GM12878 (cell line): ENCODE results near the gene TMEM132D. TPM values are rescaled to one million over a fixed set of nuclear protein-coding genes. Genes with fewer than 3 reads are reported as not detected.

ENCODE experiments used
- NBN ChIP-seq: fragments of 450-650 bp; IDR thresholded peaks from 2 replicates; pipeline ENCODE4 v1.6.1; 2016
- NFIC ChIP-seq: IDR thresholded peaks from 2 replicates; pipeline ENCODE4 v1.6.1; 2012; ENCODE audit warnings: low read depth, mild to moderate bottlenecking, inconsistent platforms, low read length, moderate library complexity
- RB1 ChIP-seq: fragments of 450-650 bp; formaldehyde crosslinking; IDR thresholded peaks from 2 replicates; pipeline ENCODE4 v1.6.1; 2017; ENCODE audit warnings: mild to moderate bottlenecking, borderline replicate concordance
- RELA ChIP-seq: fragments of 450-650 bp; IDR thresholded peaks from 2 replicates; pipeline ENCODE4 v1.8.0; 2014; ENCODE audit warnings: borderline replicate concordance; ENCODE audit not compliant: partially characterized antibody
- RFX5 ChIP-seq: IDR thresholded peaks from 2 replicates; pipeline ENCODE4 v1.6.1; 2011; ENCODE audit warnings: low read depth, low read length, improper control_type of control experiment
- SMAD5 ChIP-seq: IDR thresholded peaks from 2 replicates; pipeline ENCODE4 v1.6.1; 2016; ENCODE audit warnings: antibody characterized with exemption, low read depth
- SUZ12 ChIP-seq: fragments of 200-600 bp; sonication (generic); IDR thresholded peaks from one replicate; pipeline ENCODE4 v1.6.1; 2018; ENCODE audit warnings: antibody characterized with exemption, mild to moderate bottlenecking; ENCODE audit not compliant: unreplicated experiment
- YBX1 ChIP-seq: fragments of 450-650 bp; IDR thresholded peaks from 2 replicates; pipeline ENCODE4 v1.6.1; 2016; ENCODE audit warnings: antibody characterized with exemption
- polyA plus RNA-seq, 11 experiments: library from polyadenylated mRNA; depleted of rRNA in 4 of 11; unstranded in 6 of 11; stranded (reverse) in 5 of 11; fragments of >200 nt; fragmentation: Nextera tagmentation in 4 of 11; fragmentation: Illumina TruSeq in 1 of 11; extraction: Ambion mirVana in 4 of 11; extraction: Trizol in 1 of 11; gene quantifications; 1 replicate in 1 of 11; 2 replicates in 10 of 11; pipeline versions ENCODE4 v1.2.1 to v1.2.3, GENCODE V29; 2011 to 2016; ENCODE audit warnings: inconsistent platforms in 2 of 11, missing spikeins in 2 of 11, low read depth in 1 of 11
- total RNA-seq, 4 experiments: library from RNA; depleted of rRNA in 3 of 4; stranded (reverse); fragments of >200 nt in 3 of 4; fragmentation: Illumina TruSeq in 1 of 4; extraction: Trizol in 1 of 4; gene quantifications; 2 replicates each; pipeline versions ENCODE4 v1.2.1 to v1.2.3, GENCODE V29; 2013 to 2021
- TF ChIP-seq, protein P1 (sequence below): fragments of 450-650 bp; formaldehyde crosslinking; IDR thresholded peaks from 2 replicates; pipeline ENCODE4 v1.4.0; 2020; ENCODE audit warnings: mild to moderate bottlenecking, moderate library complexity
- TF ChIP-seq, protein P2 (sequence below): fragments of 450-650 bp; formaldehyde crosslinking; IDR thresholded peaks from 2 replicates; pipeline ENCODE4 v1.5.0; 2022; ENCODE audit warnings: mild to moderate bottlenecking, missing genetic modification characterization

TMEM132D gene
- total and polyA plus RNA-seq, 10 of the 15 experiments (the other 5 are each of a cell fraction or from before 2014, with no cell fraction given) = under 0.01 to 0.12 (median 0.02) TPM; not detected in 3

DNA sequence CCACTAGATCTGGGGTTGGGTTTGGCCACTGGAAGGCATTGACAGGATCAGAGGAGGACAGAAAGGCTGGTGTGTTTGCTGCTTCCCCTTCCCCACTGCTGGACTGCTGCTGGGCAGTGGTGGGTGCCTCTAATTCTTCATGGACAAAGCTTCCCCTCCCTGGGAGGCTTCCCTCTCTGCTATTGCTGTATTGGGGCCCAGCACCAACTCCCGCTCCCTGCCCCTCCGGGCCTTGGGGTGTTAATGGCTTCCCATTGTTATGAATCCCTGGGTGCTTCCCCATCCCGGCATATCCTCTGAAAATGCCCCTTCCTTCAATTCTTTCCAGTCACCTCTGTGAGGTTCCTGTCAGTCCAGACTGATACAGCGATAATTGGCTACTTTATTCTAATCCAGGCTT, 740.4 kb downstream of the TMEM132D start (continued):
- TF ChIP-seq RELA (no peak), RB1 (no peak), SMAD5 (no peak), NFIC (no peak), YBX1 (no peak), NBN (no peak), SUZ12 (no peak), RFX5 (no peak)
- TF ChIP-seq, protein P1, sequence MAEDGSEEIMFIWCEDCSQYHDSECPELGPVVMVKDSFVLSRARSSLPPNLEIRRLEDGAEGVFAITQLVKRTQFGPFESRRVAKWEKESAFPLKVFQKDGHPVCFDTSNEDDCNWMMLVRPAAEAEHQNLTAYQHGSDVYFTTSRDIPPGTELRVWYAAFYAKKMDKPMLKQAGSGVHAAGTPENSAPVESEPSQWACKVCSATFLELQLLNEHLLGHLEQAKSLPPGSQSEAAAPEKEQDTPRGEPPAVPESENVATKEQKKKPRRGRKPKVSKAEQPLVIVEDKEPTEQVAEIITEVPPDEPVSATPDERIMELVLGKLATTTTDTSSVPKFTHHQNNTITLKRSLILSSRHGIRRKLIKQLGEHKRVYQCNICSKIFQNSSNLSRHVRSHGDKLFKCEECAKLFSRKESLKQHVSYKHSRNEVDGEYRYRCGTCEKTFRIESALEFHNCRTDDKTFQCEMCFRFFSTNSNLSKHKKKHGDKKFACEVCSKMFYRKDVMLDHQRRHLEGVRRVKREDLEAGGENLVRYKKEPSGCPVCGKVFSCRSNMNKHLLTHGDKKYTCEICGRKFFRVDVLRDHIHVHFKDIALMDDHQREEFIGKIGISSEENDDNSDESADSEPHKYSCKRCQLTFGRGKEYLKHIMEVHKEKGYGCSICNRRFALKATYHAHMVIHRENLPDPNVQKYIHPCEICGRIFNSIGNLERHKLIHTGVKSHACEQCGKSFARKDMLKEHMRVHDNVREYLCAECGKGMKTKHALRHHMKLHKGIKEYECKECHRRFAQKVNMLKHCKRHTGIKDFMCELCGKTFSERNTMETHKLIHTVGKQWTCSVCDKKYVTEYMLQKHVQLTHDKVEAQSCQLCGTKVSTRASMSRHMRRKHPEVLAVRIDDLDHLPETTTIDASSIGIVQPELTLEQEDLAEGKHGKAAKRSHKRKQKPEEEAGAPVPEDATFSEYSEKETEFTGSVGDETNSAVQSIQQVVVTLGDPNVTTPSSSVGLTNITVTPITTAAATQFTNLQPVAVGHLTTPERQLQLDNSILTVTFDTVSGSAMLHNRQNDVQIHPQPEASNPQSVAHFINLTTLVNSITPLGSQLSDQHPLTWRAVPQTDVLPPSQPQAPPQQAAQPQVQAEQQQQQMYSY (CRISPR knock-in tag) = no peak
- TF ChIP-seq, protein P2, sequence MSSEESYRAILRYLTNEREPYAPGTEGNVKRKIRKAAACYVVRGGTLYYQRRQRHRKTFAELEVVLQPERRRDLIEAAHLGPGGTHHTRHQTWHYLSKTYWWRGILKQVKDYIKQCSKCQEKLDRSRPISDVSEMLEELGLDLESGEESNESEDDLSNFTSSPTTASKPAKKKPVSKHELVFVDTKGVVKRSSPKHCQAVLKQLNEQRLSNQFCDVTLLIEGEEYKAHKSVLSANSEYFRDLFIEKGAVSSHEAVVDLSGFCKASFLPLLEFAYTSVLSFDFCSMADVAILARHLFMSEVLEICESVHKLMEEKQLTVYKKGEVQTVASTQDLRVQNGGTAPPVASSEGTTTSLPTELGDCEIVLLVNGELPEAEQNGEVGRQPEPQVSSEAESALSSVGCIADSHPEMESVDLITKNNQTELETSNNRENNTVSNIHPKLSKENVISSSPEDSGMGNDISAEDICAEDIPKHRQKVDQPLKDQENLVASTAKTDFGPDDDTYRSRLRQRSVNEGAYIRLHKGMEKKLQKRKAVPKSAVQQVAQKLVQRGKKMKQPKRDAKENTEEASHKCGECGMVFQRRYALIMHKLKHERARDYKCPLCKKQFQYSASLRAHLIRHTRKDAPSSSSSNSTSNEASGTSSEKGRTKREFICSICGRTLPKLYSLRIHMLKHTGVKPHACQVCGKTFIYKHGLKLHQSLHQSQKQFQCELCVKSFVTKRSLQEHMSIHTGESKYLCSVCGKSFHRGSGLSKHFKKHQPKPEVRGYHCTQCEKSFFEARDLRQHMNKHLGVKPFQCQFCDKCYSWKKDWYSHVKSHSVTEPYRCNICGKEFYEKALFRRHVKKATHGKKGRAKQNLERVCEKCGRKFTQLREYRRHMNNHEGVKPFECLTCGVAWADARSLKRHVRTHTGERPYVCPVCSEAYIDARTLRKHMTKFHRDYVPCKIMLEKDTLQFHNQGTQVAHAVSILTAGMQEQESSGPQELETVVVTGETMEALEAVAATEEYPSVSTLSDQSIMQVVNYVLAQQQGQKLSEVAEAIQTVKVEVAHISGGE (CRISPR knock-in tag) = no peak
